GM12878 (cell line): ENCODE measurements around the gene SEMA4C. TPM values are rescaled to one million over a fixed set of nuclear protein-coding genes. Genes with fewer than 3 reads are reported as not detected.

ENCODE experiments used
- KAT2A ChIP-seq: conservative IDR thresholded peaks from 2 replicates; pipeline ENCODE4 v1.6.1; 2011; ENCODE audit warnings: low read depth, low read length; ENCODE audit not compliant: control insufficient read depth
- RFX5 ChIP-seq: IDR thresholded peaks from 2 replicates; pipeline ENCODE4 v1.6.1; 2011; ENCODE audit warnings: low read depth, low read length, improper control_type of control experiment
- SIX5 ChIP-seq: IDR thresholded peaks from 2 replicates; pipeline ENCODE4 v1.6.1; 2011; ENCODE audit warnings: mild to moderate bottlenecking, low read depth, low read length, moderate library complexity; ENCODE audit not compliant: severe bottlenecking
- TBL1XR1 ChIP-seq: IDR thresholded peaks from 2 replicates; pipeline ENCODE4 v1.6.1; 2012; ENCODE audit warnings: low read depth, low read length, improper control_type of control experiment
- ZNF687 ChIP-seq: fragments of 450-650 bp; IDR thresholded peaks from 2 replicates; pipeline ENCODE4 v1.6.1; 2017; ENCODE audit warnings: mild to moderate bottlenecking, moderate library complexity
- polyA plus RNA-seq, 11 experiments: library from polyadenylated mRNA; depleted of rRNA in 4 of 11; unstranded in 6 of 11; stranded (reverse) in 5 of 11; fragments of >200 nt; fragmentation: Nextera tagmentation in 4 of 11; fragmentation: Illumina TruSeq in 1 of 11; extraction: Ambion mirVana in 4 of 11; extraction: Trizol in 1 of 11; gene quantifications; 1 replicate in 1 of 11; 2 replicates in 10 of 11; pipeline versions ENCODE4 v1.2.1 to v1.2.3, GENCODE V29; 2011 to 2016; ENCODE audit warnings: inconsistent platforms in 2 of 11, missing spikeins in 2 of 11, low read depth in 1 of 11
- total RNA-seq, 4 experiments: library from RNA; depleted of rRNA in 3 of 4; stranded (reverse); fragments of >200 nt in 3 of 4; fragmentation: Illumina TruSeq in 1 of 4; extraction: Trizol in 1 of 4; gene quantifications; 2 replicates each; pipeline versions ENCODE4 v1.2.1 to v1.2.3, GENCODE V29; 2013 to 2021
- TF ChIP-seq, protein P1 (sequence below): fragments of 450-650 bp; formaldehyde crosslinking; IDR thresholded peaks from 2 replicates; pipeline ENCODE4 v1.4.0; 2022; ENCODE audit warnings: mild to moderate bottlenecking, moderate library complexity

Gene SEMA4C
- total and polyA plus RNA-seq, 10 of the 15 experiments (the other 5 are each of a cell fraction or from before 2014, with no cell fraction given): 0.06 to 21.6 (median 6.8) TPM

DNA sequence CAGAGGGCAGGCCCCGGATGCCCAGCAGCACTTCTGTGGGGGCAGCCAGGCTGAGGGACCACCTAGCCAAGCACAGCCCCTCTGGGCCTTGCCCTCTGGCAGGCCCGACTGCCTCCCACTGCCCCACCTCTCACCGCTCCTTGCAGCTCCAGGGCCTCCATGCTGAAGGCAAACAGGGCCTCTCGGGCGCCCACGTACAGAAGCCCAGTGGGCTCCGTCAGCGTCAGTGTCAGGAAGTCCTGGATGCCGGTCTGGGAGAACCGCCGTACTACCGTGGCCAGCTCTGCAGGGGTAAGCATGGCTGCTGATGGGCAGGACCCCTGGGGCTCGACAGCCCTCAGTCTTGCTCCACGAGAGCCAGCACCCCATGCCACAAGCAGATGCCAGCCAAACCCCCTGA, 3.7 kb downstream of the SEMA4C start (continued):
- TF ChIP-seq TBL1XR1: no peak
- no peak for TF ChIP-seq RFX5
- no peak for TF ChIP-seq KAT2A
- TF ChIP-seq, protein P1, sequence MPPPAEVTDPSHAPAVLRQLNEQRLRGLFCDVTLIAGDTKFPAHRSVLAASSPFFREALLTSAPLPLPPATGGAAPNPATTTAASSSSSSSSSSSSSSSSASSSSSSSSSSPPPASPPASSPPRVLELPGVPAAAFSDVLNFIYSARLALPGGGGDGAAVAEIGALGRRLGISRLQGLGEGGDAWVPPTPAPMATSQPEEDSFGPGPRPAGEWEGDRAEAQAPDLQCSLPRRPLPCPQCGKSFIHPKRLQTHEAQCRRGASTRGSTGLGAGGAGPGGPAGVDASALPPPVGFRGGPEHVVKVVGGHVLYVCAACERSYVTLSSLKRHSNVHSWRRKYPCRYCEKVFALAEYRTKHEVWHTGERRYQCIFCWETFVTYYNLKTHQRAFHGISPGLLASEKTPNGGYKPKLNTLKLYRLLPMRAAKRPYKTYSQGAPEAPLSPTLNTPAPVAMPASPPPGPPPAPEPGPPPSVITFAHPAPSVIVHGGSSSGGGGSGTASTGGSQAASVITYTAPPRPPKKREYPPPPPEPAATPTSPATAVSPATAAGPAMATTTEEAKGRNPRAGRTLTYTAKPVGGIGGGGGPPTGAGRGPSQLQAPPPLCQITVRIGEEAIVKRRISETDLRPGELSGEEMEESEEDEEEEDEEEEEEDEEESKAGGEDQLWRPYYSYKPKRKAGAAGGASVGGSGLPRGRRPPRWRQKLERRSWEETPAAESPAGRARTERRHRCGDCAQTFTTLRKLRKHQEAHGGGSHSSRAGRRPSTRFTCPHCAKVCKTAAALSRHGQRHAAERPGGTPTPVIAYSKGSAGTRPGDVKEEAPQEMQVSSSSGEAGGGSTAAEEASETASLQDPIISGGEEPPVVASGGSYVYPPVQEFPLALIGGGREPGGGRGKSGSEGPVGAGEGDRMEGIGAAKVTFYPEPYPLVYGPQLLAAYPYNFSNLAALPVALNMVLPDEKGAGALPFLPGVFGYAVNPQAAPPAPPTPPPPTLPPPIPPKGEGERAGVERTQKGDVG (CRISPR knock-in tag): no peak
- TF ChIP-seq SIX5: no peak
- no peak for TF ChIP-seq ZNF687
